SU-DHL-6 (cell line): ENCODE measurements around the gene NXT1.
"Not testable (repeated sequence)": the region's sequence is repeated elsewhere in the genome, so short reads cannot be mapped to it uniquely, and the experiment has no call there.

Experiments
- CTCF ChIP-seq: fragments of 200-600 bp; sonication (generic); IDR thresholded peaks from one replicate; pipeline ENCODE4 v1.5.1; 2017; ENCODE audit warnings: antibody characterized with exemption, mild to moderate bottlenecking, low read length, moderate library complexity; ENCODE audit not compliant: insufficient read depth, poor library complexity, severe bottlenecking
- EZH2phosphoT487 ChIP-seq: fragments of 200-600 bp; sonication (generic), shearing (Covaris generic); conservative IDR thresholded peaks from 2 replicates; pipeline ENCODE4 v1.6.1; 2018; ENCODE audit warnings: mild to moderate bottlenecking, antibody characterized with exemption, low read length, moderate library complexity, mixed read lengths

- not testable (repeated sequence) for TF ChIP-seq EZH2phosphoT487, CTCF
Observed at GRCh38 chr20:23307393-23307792, 43.2 kb upstream of the NXT1 start.
